K562 treated with DMSO at 1 percent for 24 hours (cell line): Measurements from ENCODE around the gene TRAK1. TPM values are rescaled to one million over a fixed set of nuclear protein-coding genes. Genes with fewer than 3 reads are reported as not detected.

Experiments
- total RNA-seq: library from RNA; unstranded; fragments of 300-600 nt; gene quantifications from 2 replicates; pipeline ENCODE4 v1.2.3, GENCODE V29; 2022; ENCODE audit warnings: low read depth; ENCODE audit not compliant: insufficient read depth

Gene TRAK1, protein sequence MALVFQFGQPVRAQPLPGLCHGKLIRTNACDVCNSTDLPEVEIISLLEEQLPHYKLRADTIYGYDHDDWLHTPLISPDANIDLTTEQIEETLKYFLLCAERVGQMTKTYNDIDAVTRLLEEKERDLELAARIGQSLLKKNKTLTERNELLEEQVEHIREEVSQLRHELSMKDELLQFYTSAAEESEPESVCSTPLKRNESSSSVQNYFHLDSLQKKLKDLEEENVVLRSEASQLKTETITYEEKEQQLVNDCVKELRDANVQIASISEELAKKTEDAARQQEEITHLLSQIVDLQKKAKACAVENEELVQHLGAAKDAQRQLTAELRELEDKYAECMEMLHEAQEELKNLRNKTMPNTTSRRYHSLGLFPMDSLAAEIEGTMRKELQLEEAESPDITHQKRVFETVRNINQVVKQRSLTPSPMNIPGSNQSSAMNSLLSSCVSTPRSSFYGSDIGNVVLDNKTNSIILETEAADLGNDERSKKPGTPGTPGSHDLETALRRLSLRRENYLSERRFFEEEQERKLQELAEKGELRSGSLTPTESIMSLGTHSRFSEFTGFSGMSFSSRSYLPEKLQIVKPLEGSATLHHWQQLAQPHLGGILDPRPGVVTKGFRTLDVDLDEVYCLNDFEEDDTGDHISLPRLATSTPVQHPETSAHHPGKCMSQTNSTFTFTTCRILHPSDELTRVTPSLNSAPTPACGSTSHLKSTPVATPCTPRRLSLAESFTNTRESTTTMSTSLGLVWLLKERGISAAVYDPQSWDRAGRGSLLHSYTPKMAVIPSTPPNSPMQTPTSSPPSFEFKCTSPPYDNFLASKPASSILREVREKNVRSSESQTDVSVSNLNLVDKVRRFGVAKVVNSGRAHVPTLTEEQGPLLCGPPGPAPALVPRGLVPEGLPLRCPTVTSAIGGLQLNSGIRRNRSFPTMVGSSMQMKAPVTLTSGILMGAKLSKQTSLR
- total RNA-seq, result 22.7 and 25.3 TPM in 2 replicates

GRCh38 chr3:42090973-42091731 lies at the start of gene TRAK1:
TSS of gene TRAK1 (plus strand) at chr3:42091357. CDS start at chr3:42091470, 113 bp downstream.

DNA sequence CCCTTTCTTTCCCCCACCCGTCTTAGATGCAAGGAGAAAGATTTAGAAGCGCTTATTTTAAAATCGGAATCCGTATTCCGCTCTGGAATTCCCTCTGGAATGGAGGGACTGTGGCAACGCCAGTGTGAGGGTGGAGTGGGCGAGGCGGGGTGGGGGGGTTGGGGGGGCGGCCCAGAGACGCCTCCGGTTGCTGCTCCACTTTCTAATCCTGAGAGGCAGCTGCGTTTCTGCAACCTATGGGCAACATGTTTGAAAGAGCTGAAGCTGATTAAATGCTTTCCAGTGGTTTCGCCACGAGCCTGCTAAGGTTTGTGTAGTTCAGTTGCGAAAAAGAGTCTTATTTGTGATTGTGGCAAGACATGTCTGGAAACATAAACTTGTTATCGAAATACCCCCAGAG lies 174.9 kb downstream of the TRAK1 start, which contains the start of gene CCK:
Gene CCK, minus strand, starts transcription at position 101 of the 400 bp plus-strand sequence. CDS start 2,555 bp downstream, outside the sequence.

Other genes starting within 250 kb of the TRAK1 start
- gene ULK4, start 129.3 kb upstream of the TRAK1 start, total RNA-seq, result 0.19 and 1.3 TPM in 2 replicates
- gene CCK, start 174.8 kb downstream of the TRAK1 start, total RNA-seq, result not detected in 2 replicates